WI38 (cell line): ENCODE results near the gene HES6.

Experiments used
- H3K4me3 ChIP-seq: 2 replicates; pipeline ENCODE4 v1.5.1; 2011; ENCODE audit warnings: low read depth, mild to moderate bottlenecking, control low read depth, low read length
- TF ChIP-seq, protein P1 (sequence below): IDR thresholded peaks from 2 replicates; pipeline ENCODE4 v1.5.1; 2012; ENCODE audit warnings: low read depth, mild to moderate bottlenecking, control low read depth, low read length

HES6 gene

DNA sequence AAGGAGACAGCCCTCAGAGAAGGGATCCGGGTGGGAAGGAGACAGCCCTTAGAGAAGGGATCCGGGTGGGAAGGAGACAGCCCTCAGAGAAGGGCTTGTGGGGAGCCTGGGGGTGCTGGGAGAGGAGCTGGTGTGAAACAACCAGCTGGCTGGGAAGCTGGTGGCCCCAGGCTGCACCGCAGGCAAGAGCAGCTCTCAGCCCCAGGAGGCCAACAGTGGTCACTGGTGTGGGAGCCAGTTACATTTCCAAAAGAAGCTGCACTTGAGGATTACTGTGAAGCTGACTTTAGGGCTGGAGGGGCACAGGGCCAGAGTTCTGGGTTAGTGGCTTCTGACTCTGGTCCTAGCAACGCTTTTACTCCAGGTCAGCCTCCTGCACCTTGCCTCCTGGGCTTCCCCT lies 3.3 kb downstream of the HES6 start:
- TF ChIP-seq, protein P1, sequence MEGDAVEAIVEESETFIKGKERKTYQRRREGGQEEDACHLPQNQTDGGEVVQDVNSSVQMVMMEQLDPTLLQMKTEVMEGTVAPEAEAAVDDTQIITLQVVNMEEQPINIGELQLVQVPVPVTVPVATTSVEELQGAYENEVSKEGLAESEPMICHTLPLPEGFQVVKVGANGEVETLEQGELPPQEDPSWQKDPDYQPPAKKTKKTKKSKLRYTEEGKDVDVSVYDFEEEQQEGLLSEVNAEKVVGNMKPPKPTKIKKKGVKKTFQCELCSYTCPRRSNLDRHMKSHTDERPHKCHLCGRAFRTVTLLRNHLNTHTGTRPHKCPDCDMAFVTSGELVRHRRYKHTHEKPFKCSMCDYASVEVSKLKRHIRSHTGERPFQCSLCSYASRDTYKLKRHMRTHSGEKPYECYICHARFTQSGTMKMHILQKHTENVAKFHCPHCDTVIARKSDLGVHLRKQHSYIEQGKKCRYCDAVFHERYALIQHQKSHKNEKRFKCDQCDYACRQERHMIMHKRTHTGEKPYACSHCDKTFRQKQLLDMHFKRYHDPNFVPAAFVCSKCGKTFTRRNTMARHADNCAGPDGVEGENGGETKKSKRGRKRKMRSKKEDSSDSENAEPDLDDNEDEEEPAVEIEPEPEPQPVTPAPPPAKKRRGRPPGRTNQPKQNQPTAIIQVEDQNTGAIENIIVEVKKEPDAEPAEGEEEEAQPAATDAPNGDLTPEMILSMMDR, result no peak
- no peak overlapping the region for H3K4me3 ChIP-seq

DNA sequence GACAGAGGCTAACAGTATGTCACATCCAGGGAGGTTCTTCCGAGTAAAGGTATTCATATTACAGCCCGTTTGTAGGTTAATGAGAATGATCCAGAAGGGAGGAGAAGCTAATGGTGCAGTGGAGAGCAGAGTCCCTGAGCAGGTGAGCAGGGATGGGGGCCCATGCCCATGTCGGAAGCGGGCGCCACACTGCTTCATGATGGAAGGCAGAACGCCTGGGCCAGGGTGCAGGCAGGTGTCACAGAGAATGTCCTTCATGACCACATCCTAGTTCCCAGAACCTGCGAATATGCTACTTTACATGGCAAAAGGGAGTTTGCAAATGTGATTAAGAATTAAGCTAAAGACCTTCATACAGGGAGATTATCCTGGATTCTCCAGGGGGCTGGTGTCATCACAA lies 4.0 kb downstream of the HES6 start:
- no peak overlapping the region for H3K4me3 ChIP-seq
- TF ChIP-seq, protein P1, result no peak

DNA sequence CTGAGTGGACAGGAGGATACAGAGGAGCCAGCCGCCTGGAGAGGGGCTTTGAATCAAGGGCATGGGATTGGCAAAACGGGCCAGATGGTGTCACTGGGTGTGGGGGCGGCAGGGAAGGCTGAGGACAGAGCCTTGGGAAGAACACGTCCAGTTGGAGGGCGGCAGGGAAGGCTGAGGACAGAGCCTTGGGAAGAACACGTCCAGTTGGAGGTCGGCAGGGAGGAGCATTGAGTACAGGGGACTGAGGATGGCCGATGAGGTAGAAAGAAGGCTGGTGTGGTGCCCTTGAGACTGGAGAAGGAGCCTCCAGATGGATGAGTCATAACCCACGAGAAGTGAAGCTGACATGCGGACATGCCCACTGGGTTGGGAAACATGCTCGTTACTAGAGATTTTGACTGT lies 4.5 kb downstream of the HES6 start:
- TF ChIP-seq, protein P1, result no peak
- no peak overlapping the region for H3K4me3 ChIP-seq

DNA sequence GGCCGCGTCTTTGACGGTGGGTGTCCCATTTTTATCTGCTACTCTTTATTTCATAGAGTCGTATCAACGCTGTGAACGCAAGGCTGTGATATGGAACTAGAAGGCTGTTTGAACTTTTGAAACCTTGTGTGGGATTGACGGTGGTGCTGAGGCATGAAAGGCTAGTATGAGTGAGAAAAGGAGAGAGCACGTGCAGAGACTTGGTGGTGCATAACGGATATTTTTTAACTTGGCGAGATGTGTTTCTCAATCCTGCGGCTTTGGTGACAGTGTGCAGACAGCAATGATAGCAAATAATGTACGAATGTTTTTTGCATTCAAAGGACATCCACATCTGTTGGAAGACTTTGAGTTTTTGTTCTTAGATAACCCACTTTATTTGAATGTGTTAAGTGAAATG lies 6.2 kb downstream of the HES6 start:
- TF ChIP-seq, protein P1, result no peak
- H3K4me3 ChIP-seq, result no peak overlapping the region

DNA sequence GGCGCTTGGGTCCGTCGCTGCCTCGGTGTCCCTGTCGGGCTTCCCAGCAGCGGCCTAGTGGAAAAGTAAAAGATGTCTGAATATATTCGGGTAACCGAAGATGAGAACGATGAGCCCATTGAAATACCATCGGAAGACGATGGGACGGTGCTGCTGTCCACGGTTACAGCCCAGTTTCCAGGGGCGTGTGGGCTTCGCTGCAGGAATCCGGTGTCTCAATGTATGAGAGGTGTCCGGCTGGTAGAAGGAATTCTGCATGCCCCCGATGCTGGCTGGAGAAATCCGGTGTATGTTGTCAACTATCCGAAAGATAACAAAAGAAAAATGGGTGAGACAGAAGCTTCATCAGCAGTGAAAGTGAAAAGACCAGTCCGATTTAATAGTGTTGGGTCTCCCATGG lies 8.0 kb downstream of the HES6 start:
- H3K4me3 ChIP-seq, result no peak overlapping the region
- TF ChIP-seq, protein P1, result no peak

DNA sequence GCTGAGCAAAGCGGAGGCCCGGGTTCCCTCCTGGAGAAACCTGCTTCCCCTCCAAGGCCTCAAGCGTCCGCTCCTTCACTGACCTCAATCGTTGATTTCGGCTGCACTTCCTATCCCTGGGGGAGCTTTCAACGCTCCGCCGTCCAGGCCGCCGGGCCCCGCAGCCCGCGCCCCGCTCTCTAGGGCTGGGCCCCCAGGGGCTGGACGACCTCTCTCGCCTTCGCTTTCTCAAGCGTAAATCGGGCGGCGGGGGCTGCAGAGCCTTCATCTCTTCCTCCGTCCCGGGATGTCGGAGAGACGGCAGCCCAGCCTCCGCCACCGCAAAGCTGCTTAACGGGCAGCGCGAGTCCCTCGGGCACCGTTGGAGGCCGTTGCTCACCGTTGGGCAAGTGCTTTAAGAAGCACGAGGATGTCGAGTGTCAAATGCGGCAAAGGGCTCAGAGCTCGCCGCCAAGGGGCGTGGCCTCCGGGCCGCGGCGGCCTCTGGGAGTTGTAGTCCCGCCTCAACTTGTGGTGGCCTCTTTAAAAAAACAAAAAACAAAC lies 8.5 kb downstream of the HES6 start:
- H3K4me3 ChIP-seq, result no peak overlapping the region
- TF ChIP-seq, protein P1, result no peak

DNA sequence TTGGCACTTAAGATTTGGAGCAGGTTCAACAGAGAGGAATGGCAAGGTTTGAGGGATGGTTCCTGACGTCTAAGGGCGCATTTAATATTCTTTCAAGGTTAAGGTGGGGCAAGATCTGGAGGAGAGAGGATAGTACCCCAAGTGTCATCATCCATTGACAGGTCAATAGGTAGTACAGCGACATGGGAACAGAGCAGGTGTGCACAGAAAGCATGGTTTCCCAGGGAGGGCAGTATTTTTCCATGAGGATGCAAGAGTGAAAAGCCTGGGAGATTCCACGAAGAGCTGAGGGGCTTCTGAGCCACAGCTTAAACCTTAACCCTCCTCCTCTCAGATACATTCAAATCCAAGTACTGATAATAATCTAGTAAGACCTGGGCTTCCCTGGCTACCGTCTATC lies 9.1 kb downstream of the HES6 start:
- TF ChIP-seq, protein P1, result no peak
- H3K4me3 ChIP-seq, result no peak overlapping the region
